GM10266 (cell line): ENCODE measurements around the gene LAMA3.
"Not testable (repeated sequence)": the region's sequence is repeated elsewhere in the genome, so short reads cannot be mapped to it uniquely, and the experiment has no call there.

ENCODE experiments used
- DNase-seq: peaks from one replicate; pipeline ENCODE4 v3.0.0; 2012; ENCODE audit errors: extremely low spot score
- CTCF ChIP-seq: IDR thresholded peaks from 2 replicates; pipeline ENCODE4 v1.5.1; 2012; ENCODE audit warnings: mild to moderate bottlenecking, low read depth; ENCODE audit not compliant: control insufficient read depth, insufficient read depth; ENCODE audit errors: missing control alignments

The LAMA3 gene

GRCh38 chr18:23732439-23732838 lies 43.2 kb downstream of the LAMA3 start:
- TF ChIP-seq CTCF: no peak
- no peak for DNase-seq

GRCh38 chr18:23733265-23733664 lies 44.0 kb downstream of the LAMA3 start:
- not testable (repeated sequence) for DNase-seq

- TF ChIP-seq CTCF: no peak
- DNase-seq: no peak
Observed at GRCh38 chr18:23733895-23734294, 44.6 kb downstream of the LAMA3 start.

- TF ChIP-seq CTCF: no peak
- DNase-seq: no peak
Observed at GRCh38 chr18:23735021-23735464, 45.8 kb downstream of the LAMA3 start.

GRCh38 chr18:23737578-23737977 lies 48.3 kb downstream of the LAMA3 start:
- no peak for TF ChIP-seq CTCF
- DNase-seq: no peak

- no peak for DNase-seq
- TF ChIP-seq CTCF: no peak
Observed at GRCh38 chr18:23738151-23738550, 48.9 kb downstream of the LAMA3 start.

- no peak for DNase-seq
- TF ChIP-seq CTCF: no peak
Observed at GRCh38 chr18:23738575-23738974, 49.3 kb downstream of the LAMA3 start.

GRCh38 chr18:23740105-23740830 lies 51.0 kb downstream of the LAMA3 start:
- no peak for DNase-seq
- no peak for TF ChIP-seq CTCF

- not testable (repeated sequence) for DNase-seq
Observed at GRCh38 chr18:23741967-23742366, 52.7 kb downstream of the LAMA3 start.
